SK-N-SH treated with all-trans-retinoic acid at 6 μM for 48 hours (cell line): ENCODE measurements around the gene FRMD4A.

Source experiments
- ATAC-seq: fragments of 200-7000 bp; cut with Tn5 transposase; 3 replicates; pipeline ENCODE4 v1.9.1; 2020; ENCODE audit warnings: mild to moderate bottlenecking, moderate library complexity
- ARNTL ChIP-seq: fragments of 450-650 bp; formaldehyde crosslinking; IDR thresholded peaks from 2 replicates; pipeline ENCODE4 v1.5.0; 2020; ENCODE audit warnings: low read depth, mild to moderate bottlenecking, moderate library complexity, borderline replicate concordance
- BACH2 ChIP-seq: fragments of 250-450 bp; sonication (Bioruptor Pico); IDR thresholded peaks from 2 replicates; pipeline ENCODE4 v1.9.0; 2021; ENCODE audit warnings: mild to moderate bottlenecking, borderline replicate concordance
- CSDC2 ChIP-seq: fragments of 250-450 bp; sonication (Bioruptor Pico); IDR thresholded peaks from 2 replicates; pipeline ENCODE4 v1.5.0; 2020; ENCODE audit warnings: mild to moderate bottlenecking, moderate library complexity
- CSRNP3 ChIP-seq: fragments of 250-450 bp; sonication (Bioruptor Pico); IDR thresholded peaks from 2 replicates; pipeline ENCODE4 v1.5.1; 2021; ENCODE audit warnings: mild to moderate bottlenecking, moderate library complexity
- ESRRG ChIP-seq: fragments of 250-450 bp; sonication (Bioruptor Pico); IDR thresholded peaks from 2 replicates; pipeline ENCODE4 v1.6.1; 2021; ENCODE audit warnings: mild to moderate bottlenecking
- GLIS3 ChIP-seq: fragments of 250-450 bp; sonication (Bioruptor Pico); IDR thresholded peaks from 2 replicates; pipeline ENCODE4 v1.5.0; 2020; ENCODE audit warnings: mild to moderate bottlenecking, moderate library complexity
- ISL1 ChIP-seq: fragments of 250-450 bp; sonication (Bioruptor Pico); IDR thresholded peaks from 2 replicates; pipeline ENCODE4 v2.1.2; 2022; ENCODE audit warnings: mild to moderate bottlenecking, moderate library complexity
- OSR1 ChIP-seq: fragments of 250-450 bp; sonication (Bioruptor Pico); IDR thresholded peaks from 2 replicates; pipeline ENCODE4 v1.8.0; 2022; ENCODE audit warnings: moderate library complexity, mild to moderate bottlenecking, inconsistent platforms
- PPARA ChIP-seq: fragments of 250-450 bp; sonication (Bioruptor Pico); IDR thresholded peaks from 2 replicates; pipeline ENCODE4 v1.5.0; 2020; ENCODE audit warnings: mild to moderate bottlenecking, borderline replicate concordance
- SNAI2 ChIP-seq: fragments of 250-450 bp; sonication (Bioruptor Pico); IDR thresholded peaks from 2 replicates; pipeline ENCODE4 v1.5.0; 2020; ENCODE audit warnings: mild to moderate bottlenecking, moderate library complexity
- TCF4 ChIP-seq: fragments of 250-450 bp; sonication (Bioruptor Pico); IDR thresholded peaks from 2 replicates; pipeline ENCODE4 v1.8.0; 2021; ENCODE audit warnings: mild to moderate bottlenecking, moderate library complexity, borderline replicate concordance
- TOX ChIP-seq: fragments of 250-450 bp; sonication (Bioruptor Pico); IDR thresholded peaks from 2 replicates; pipeline ENCODE4 v1.8.0; 2021; ENCODE audit warnings: mild to moderate bottlenecking, moderate library complexity, borderline replicate concordance
- TSHZ2 ChIP-seq: fragments of 250-450 bp; sonication (Bioruptor Pico); IDR thresholded peaks from 2 replicates; pipeline ENCODE4 v1.5.0; 2020; ENCODE audit warnings: mild to moderate bottlenecking, moderate library complexity
- ZC3H10 ChIP-seq: fragments of 250-450 bp; sonication (Bioruptor Pico); IDR thresholded peaks from 2 replicates; pipeline ENCODE4 v1.5.1; 2021; ENCODE audit warnings: mild to moderate bottlenecking, moderate library complexity
- ZFP3 ChIP-seq: fragments of 250-450 bp; sonication (Bioruptor Pico); IDR thresholded peaks from 2 replicates; pipeline ENCODE4 v1.5.0; 2020; ENCODE audit warnings: mild to moderate bottlenecking, moderate library complexity
- ZFP30 ChIP-seq: fragments of 450-650 bp; formaldehyde crosslinking; IDR thresholded peaks from 2 replicates; pipeline ENCODE4 v1.5.0; 2022; ENCODE audit warnings: mild to moderate bottlenecking, moderate library complexity
- ZNF565 ChIP-seq: fragments of 450-650 bp; formaldehyde crosslinking; conservative IDR thresholded peaks from 2 replicates; pipeline ENCODE4 v1.5.0; 2020; ENCODE audit warnings: low read depth, mild to moderate bottlenecking, moderate library complexity
- ZNF70 ChIP-seq: fragments of 450-650 bp; formaldehyde crosslinking; IDR thresholded peaks from 2 replicates; pipeline ENCODE4 v1.5.0; 2020; ENCODE audit warnings: mild to moderate bottlenecking, moderate library complexity
- TF ChIP-seq, protein P1 (sequence below): fragments of 250-450 bp; sonication (Bioruptor Pico); IDR thresholded peaks from 2 replicates; pipeline ENCODE4 v1.8.0; 2020; ENCODE audit warnings: mild to moderate bottlenecking, moderate library complexity, borderline replicate concordance
- TF ChIP-seq, protein P2 (sequence below): fragments of 250-450 bp; sonication (Bioruptor Pico); IDR thresholded peaks from 2 replicates; pipeline ENCODE4 v1.8.0; 2021; ENCODE audit warnings: low read depth, mild to moderate bottlenecking, moderate library complexity, borderline replicate concordance
- TF ChIP-seq, protein P3 (sequence below): fragments of 250-450 bp; sonication (Bioruptor Pico); IDR thresholded peaks from 2 replicates; pipeline ENCODE4 v1.5.1; 2020; ENCODE audit warnings: low read depth, mild to moderate bottlenecking, moderate library complexity

Gene FRMD4A

DNA sequence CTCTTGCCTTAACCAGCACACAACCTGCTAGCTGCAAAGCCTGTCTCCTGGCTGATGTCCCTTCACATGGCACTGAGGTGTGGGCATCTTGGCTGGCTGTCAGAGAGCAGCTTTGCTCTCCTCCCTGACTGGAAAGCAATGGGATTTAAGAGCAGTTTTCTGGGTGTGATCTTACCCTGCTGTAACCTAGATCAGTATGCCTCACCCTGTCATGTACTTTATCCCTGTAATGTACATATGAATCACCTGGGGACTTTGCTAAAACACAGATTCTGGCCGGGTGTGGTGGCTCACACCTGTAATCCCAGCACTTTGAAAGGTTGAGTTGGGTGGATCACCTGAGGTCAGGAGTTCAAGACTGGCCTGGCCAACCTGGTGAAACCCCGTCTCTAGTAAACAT, 209.9 kb downstream of the FRMD4A start:
- no peak for TF ChIP-seq ZNF70 (CRISPR knock-in tag)
- TF ChIP-seq CSRNP3 (CRISPR knock-in tag), result no peak
- no peak for TF ChIP-seq ESRRG (CRISPR knock-in tag)
- no peak for TF ChIP-seq ZFP3 (CRISPR knock-in tag)
- no peak for TF ChIP-seq OSR1 (CRISPR knock-in tag)
- no peak for TF ChIP-seq PPARA (CRISPR knock-in tag)
- TF ChIP-seq ZNF565 (CRISPR knock-in tag), result no peak
- TF ChIP-seq TSHZ2 (CRISPR knock-in tag), result no peak
- TF ChIP-seq TCF4 (CRISPR knock-in tag), result no peak
- no peak for TF ChIP-seq TOX (CRISPR knock-in tag)
- TF ChIP-seq ZC3H10 (CRISPR knock-in tag), result no peak
- TF ChIP-seq ZFP30 (CRISPR knock-in tag), result no peak
- TF ChIP-seq, protein P1, sequence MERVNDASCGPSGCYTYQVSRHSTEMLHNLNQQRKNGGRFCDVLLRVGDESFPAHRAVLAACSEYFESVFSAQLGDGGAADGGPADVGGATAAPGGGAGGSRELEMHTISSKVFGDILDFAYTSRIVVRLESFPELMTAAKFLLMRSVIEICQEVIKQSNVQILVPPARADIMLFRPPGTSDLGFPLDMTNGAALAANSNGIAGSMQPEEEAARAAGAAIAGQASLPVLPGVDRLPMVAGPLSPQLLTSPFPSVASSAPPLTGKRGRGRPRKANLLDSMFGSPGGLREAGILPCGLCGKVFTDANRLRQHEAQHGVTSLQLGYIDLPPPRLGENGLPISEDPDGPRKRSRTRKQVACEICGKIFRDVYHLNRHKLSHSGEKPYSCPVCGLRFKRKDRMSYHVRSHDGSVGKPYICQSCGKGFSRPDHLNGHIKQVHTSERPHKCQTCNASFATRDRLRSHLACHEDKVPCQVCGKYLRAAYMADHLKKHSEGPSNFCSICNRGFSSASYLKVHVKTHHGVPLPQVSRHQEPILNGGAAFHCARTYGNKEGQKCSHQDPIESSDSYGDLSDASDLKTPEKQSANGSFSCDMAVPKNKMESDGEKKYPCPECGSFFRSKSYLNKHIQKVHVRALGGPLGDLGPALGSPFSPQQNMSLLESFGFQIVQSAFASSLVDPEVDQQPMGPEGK (CRISPR knock-in tag), result no peak
- TF ChIP-seq SNAI2 (CRISPR knock-in tag), result no peak
- TF ChIP-seq GLIS3, result no peak
- TF ChIP-seq ISL1 (CRISPR knock-in tag), result no peak
- ATAC-seq, result no peak

DNA sequence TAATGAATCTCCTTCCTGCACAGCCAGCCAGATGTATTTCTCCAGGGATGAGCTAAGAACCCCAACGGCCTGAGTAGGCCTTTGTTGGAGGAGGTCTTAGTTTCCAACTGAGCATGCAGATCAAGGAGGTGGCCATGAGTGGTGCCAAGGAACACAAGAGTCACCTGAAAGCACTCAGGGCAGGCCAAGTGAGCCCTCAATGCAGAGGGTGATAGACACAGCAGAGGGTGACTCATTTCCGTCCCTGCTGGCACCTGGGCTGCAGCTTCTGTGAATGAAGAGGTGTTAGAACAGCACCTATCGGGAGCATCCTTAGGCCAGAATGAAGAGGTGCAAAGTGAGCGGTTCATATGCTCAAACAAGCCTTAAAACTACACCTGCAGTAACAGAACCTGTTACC, 211.8 kb downstream of the FRMD4A start:
- TF ChIP-seq ISL1 (CRISPR knock-in tag) (no peak), SNAI2 (CRISPR knock-in tag) (no peak), TOX (CRISPR knock-in tag) (no peak), BACH2 (no peak), ZFP3 (CRISPR knock-in tag) (no peak), TSHZ2 (CRISPR knock-in tag) (no peak), PPARA (CRISPR knock-in tag) (no peak), GLIS3 (no peak), ZFP30 (CRISPR knock-in tag) (no peak), CSRNP3 (CRISPR knock-in tag) (no peak), ZC3H10 (CRISPR knock-in tag) (no peak), ZNF565 (CRISPR knock-in tag) (no peak), TCF4 (CRISPR knock-in tag) (no peak), ZNF70 (CRISPR knock-in tag) (no peak), ESRRG (CRISPR knock-in tag) (no peak), ARNTL (CRISPR knock-in tag) (no peak), CSDC2 (CRISPR knock-in tag) (no peak)
- TF ChIP-seq, protein P2, sequence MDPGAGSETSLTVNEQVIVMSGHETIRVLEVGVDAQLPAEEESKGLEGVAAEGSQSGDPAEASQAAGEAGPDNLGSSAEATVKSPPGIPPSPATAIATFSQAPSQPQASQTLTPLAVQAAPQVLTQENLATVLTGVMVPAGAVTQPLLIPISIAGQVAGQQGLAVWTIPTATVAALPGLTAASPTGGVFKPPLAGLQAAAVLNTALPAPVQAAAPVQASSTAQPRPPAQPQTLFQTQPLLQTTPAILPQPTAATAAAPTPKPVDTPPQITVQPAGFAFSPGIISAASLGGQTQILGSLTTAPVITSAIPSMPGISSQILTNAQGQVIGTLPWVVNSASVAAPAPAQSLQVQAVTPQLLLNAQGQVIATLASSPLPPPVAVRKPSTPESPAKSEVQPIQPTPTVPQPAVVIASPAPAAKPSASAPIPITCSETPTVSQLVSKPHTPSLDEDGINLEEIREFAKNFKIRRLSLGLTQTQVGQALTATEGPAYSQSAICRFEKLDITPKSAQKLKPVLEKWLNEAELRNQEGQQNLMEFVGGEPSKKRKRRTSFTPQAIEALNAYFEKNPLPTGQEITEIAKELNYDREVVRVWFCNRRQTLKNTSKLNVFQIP (CRISPR knock-in tag), result no peak
- TF ChIP-seq, protein P1 (CRISPR knock-in tag), result no peak
- TF ChIP-seq, protein P3, sequence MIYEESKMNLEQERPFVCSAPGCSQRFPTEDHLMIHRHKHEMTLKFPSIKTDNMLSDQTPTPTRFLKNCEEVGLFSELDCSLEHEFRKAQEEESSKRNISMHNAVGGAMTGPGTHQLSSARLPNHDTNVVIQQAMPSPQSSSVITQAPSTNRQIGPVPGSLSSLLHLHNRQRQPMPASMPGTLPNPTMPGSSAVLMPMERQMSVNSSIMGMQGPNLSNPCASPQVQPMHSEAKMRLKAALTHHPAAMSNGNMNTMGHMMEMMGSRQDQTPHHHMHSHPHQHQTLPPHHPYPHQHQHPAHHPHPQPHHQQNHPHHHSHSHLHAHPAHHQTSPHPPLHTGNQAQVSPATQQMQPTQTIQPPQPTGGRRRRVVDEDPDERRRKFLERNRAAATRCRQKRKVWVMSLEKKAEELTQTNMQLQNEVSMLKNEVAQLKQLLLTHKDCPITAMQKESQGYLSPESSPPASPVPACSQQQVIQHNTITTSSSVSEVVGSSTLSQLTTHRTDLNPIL (CRISPR knock-in tag), result no peak
- ATAC-seq, result no peak
